Renal pelvis (tissue), 4 donors: ENCODE measurements around the gene PALD1. TPM values are rescaled to one million over a fixed set of nuclear protein-coding genes. Genes with fewer than 3 reads are reported as not detected.

Source experiments
- DNase-seq: peaks from one replicate; pipeline ENCODE4 v3.0.0-alpha.2; 2013
- polyA plus RNA-seq, 3 donors: library from polyadenylated mRNA; unstranded; fragments of 120-200 nt; gene quantifications; one replicate each; pipeline ENCODE4 v1.2.1, GENCODE V29; 2013; ENCODE audit not compliant: insufficient read length in 3 of 3

Gene PALD1
- polyA plus RNA-seq, 3 donors: 8.7 to 12.7 (median 12.7) TPM

GRCh38 chr10:70551971-70552422 is 73.4 kb downstream of the PALD1 start:
- DNase-seq: peak; percentile 63

DNA sequence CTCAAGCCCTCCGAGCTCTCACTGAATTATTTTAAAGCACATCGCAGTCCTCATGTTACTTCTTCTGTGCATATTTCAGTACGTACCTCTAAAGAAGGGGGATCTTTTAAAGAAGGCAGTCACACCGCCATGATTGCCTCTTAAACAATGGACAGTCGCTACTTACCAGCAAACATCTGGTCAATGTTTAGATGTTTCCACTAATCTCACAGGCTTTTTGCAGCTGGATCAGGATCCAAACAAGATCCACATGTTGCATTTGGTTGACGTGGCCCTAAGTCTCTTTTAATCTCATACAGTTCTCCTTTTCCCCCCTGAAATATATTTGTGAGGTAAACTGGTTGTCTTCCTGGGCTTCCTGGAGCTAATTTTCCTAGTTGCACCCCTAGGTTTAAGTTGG is 74.0 kb downstream of the PALD1 start:
- DNase-seq: no peak

DNA sequence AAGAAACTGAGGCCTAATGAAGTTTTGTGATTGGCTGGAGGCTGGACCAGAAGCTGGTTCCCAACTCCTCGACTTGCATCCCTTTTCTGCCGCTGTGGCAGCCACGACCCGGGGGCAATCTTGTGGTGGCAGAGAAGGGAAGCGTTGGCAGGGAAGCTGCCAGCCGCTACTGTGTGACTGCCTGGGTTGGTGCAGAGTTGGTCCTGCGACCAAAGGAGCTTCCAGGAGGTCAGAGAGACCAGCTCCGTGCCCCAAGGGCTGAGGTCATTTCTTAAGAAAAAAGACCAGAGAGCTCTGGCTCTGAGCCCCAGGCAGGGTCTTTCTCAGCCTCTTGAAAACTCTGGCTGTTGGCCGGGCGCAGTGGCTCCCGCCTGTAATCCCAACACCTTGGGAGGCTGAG is 76.8 kb downstream of the PALD1 start:
- DNase-seq: no peak

DNA sequence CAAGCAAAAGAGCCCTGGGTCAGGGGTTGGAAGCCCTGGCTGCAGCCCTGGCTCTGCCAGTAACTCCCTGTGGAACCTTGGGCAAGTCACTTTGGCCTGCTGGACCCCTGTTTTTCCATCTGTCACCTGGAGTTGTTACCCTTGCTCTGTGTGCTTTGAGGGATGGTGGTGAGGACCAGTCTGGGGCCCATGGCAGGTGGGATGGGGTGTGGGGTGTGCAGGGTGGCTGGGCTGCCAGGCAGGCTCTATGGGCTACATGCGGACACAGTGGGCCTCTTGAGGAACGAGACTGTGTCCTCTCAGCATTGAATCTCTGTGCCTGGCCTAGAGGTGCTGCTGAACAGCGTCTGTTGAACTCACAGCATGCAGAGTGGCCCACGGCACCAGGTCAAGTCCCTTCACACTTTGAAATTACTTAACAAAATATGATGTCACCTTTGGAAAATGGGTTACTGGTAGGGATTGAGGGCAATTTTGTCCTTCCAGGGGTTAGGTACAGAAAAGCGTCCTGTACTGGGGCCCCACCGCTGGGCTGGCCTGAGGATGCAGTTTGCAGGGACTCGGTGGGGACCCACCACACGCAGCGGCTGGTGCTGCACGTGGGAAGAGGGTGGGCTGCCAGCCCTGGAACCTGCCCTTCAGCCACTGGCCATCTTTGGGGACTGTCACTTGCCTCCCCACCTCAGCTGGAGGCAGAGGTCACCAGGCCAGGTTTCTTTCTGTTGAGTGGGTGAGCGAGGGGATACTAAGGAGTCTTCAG is 78.7 kb downstream of the PALD1 start:
- no peak for DNase-seq

DNA sequence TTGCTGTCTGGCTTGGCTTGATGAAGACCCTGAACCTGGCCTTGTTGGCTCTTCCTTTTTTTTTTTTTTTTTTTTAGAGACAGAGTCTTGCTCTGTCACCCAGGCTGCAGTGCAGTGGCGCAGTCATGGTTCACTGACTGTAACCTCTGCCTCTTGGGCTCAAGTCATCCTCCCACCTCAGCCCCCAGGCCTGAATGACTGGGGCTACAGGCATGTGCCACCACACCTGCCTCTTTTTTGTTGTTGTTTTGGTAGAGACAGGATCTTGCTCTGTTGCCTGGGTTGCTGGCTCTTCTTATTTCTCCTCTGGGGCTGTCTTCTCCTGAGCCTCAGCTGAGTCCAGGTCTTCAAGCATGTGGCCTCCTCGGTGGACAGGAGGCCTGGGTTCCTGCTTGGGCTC is 79.3 kb downstream of the PALD1 start:
- no peak for DNase-seq

GRCh38 chr10:70558295-70558694 is 79.7 kb downstream of the PALD1 start:
- no peak for DNase-seq

DNA sequence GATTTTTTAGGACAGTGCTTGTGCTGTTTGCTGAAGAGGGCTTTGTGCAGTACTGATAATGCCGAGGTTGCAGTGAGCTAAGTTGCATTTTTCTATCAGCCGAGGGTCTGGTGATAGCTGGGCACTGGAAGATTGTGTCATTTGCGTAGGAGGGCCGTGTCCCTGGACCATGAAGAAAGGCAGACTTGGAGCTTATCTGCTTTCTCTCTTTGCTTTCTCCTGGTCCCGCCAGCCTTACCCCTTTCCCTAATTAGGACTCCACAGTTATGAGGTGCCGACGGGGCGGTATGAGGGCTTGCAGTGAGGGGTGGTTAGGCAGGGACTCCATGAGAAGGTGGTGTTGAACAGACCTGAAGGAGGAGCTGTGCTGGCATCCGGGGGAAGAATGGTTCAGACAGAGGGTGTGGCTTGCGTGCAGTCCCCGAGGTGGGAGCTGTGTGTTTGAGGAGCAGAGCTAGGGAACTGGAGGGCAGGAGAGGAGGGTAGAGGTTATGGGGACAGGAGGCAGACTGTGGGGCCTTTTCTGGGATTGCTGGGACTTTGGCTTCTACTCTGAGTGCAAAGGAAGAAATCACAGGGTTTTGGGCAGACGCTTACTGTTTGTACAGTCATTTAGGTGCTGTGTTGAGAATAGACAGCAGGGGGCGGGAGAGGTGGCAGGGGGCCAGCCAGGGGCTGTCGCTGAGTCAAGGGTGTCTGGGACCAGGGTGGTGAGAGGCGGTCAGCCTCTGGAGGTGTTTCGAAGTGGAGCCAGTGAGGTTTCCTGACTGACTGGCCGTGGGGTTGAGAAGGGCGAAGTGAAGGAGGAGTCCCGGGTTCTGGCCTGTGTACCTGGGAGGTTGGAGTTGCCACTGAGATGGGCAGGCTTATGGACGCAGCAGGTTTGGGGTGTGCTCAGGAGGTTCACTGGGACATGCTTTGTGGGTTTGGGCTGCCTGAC is 80.6 kb downstream of the PALD1 start:
- DNase-seq: peak; percentile 47

DNA sequence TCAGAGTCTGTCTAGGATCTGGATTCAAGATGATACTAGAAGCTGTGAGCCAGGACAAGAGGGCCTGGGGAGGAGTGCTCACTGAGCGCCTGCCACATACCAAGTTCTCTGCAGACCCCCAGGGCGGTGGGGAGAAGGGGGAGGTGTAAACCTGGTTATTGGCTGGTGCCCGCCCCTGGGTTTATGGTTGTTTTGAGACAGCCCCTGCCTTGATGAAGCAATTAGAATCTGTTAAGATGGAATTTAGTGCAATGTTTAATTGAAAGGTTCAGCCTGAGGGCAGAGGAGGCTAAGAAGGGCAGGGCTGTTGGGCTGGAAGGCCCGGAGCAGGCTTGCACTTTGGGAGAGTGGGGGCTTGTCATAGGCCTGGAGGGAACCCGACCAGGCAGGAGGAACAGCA is 81.3 kb downstream of the PALD1 start:
- DNase-seq: no peak

GRCh38 chr10:70560511-70560941 is 82.0 kb downstream of the PALD1 start:
- DNase-seq: no peak

DNA sequence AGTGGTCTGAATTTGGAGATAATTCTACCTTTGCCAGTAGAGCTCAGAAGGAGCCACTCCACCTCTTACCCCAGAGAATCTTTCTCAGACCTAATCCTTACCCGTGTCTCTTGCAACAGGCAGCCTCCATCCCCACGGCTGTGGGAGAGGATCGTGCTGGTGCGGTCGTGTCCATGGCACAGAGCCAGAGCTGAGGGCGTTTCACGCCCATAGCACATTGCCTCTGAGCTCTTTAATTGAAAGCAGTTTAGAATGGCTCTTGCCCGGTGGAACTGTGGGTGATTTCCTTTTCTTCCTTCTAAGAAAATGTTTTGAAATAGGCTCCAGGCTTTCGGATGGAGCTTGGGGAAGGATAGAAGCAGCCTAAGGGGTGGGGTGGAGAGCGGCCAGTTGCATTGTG is 82.5 kb downstream of the PALD1 start:
- DNase-seq: no peak

DNA sequence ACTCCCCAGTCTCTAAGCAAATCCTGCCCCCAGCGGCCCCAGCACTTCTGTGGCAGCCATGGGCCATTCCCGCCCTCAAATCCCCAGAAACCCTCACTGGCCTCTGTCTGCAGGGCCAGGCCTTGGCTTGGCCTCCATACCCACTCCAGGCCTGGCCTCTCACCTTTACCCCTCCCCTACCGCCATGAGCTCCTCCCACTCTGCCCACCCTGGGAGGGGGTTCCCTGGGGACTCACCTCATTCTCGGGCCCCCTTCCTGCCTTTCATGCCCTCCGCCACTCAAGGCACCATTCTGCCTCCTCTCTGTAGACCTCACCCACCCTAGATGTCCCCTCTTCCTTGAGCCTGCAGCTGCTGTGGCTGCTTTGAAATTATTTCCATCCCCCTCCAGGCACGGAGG is 83.0 kb downstream of the PALD1 start:
- no peak for DNase-seq

GRCh38 chr10:70562036-70562755 is 83.6 kb downstream of the PALD1 start:
- no peak for DNase-seq

- no peak for DNase-seq
Observed at GRCh38 chr10:70563230-70563629, 84.7 kb downstream of the PALD1 start.

GRCh38 chr10:70564113-70564725 is 85.7 kb downstream of the PALD1 start:
- DNase-seq: no peak

GRCh38 chr10:70564901-70565351 is 86.4 kb downstream of the PALD1 start:
- no peak for DNase-seq

DNA sequence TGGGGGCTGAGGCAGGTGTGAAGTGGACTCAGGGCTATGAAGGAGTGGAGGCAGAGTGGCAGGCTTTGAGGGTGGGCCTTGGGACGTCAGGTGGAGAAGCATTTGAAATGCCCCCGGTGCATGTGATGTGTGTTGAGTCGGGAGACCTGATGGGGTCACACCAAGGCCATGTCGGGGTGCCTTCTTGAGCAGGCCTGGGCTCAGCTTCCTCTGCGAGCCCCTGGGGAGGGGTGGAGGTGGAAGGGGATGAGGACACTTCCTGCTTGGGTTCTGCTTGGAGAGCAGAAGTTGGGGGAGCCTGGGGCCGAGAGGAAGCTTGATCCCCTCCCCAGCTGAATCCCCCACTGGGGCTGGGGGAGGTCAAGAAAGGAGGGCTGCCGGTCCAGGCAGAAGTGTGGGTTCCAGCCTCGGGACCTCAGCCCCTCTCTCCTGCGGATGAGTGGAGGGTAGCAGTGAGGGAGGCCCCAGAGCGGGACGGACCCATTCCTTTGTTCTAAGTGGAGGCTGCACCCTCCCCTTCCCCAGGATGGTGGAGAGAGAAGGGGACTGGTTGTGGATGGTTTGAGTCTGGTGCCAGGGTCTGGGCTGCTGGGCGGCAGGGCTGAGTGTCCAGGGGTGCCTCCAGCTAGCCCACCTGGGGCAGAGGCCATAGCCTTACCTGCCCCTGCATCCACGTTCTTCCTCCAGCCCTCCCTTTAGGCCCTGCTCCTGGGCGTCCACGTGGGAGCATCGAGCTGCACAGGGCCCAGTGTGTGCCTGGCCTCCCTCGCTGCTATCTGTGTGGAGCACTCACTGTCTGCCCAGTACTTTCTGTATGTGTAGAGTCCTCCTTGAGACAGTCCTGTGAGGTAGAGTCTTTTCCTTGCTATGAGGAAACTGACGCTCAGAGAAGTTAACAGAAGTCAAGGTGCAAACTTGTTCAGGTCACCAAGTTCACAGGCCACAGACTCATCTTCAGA is 87.3 kb downstream of the PALD1 start:
- DNase-seq: no peak

DNA sequence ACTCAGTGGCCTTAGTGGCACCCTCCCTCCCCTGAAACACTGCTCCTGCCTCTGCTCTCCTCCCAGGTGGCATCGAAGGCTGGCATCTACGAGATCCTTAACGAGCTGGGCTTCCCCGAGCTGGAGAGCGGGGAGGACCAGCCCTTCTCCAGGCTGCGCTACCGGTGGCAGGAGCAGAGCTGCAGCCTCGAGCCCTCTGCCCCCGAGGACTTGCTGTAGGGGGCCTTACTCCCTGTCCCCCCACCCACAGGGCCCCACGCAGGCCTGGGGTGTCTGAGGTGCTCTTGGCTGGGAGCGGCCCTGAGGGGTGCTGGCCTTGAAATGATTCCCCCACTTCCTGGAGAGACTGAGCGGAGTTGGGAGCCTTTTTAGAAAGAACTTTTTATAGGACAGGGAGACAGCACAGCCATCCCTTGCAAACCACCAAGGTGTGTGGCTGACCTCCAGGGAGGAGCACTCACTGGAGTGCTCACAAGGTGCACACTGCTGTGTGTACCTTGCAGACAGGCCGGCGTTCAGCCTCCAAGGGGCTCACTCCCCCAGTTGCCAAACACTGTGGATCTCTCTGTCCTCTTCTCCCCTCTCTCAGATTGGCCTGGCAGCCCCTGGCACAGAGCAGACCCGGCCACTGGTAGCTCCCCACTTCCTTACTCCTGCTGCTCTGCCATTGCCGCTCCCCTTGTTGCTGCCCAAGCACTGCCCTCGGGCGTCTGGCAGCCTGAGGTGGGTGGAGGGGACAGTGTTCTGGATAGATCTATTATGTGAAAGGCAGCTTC is 88.1 kb downstream of the PALD1 start:
- no peak for DNase-seq

- DNase-seq: no peak
Observed at GRCh38 chr10:70567603-70568002, 89.0 kb downstream of the PALD1 start.

DNA sequence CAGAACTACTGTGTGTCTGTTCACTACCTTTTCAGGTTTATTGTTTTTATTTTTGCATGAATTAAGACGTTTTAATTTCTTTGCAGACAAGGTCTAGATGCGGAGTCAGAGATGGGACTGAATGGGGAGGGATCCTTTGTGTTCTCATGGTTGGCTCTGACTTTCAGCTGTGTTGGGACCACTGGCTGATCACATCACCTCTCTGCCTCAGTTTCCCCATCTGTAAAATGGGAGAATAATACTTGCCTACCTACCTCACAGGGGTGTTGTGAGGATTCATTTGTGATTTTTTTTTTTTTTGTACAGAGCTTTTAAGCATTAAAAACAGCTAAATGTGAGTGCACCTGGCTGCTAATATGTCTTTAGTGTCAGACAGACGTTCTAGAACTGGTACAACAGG is 89.5 kb downstream of the PALD1 start:
- no peak for DNase-seq
